Activated T-cell treated with anti-CD3 and anti-CD28 coated beads for 48 hours (primary cell): ENCODE results near the gene NEU1.
A peak's percentile ranks its signal among the peaks of the same experiment; 100 is the strongest.

ENCODE experiments used
- DNase-seq: peaks from one replicate; pipeline ENCODE4 v3.0.0-alpha.2; 2020; ENCODE audit warnings: low read depth

The NEU1 gene

GRCh38 chr6:31896493-31896855 lies 33.9 kb upstream of the NEU1 start:
- DNase-seq: no peak

GRCh38 chr6:31892821-31893220 lies 30.2 kb upstream of the NEU1 start:
- DNase-seq: no peak

- no peak for DNase-seq
Observed at GRCh38 chr6:31889331-31889972, 26.8 kb upstream of the NEU1 start.

DNA sequence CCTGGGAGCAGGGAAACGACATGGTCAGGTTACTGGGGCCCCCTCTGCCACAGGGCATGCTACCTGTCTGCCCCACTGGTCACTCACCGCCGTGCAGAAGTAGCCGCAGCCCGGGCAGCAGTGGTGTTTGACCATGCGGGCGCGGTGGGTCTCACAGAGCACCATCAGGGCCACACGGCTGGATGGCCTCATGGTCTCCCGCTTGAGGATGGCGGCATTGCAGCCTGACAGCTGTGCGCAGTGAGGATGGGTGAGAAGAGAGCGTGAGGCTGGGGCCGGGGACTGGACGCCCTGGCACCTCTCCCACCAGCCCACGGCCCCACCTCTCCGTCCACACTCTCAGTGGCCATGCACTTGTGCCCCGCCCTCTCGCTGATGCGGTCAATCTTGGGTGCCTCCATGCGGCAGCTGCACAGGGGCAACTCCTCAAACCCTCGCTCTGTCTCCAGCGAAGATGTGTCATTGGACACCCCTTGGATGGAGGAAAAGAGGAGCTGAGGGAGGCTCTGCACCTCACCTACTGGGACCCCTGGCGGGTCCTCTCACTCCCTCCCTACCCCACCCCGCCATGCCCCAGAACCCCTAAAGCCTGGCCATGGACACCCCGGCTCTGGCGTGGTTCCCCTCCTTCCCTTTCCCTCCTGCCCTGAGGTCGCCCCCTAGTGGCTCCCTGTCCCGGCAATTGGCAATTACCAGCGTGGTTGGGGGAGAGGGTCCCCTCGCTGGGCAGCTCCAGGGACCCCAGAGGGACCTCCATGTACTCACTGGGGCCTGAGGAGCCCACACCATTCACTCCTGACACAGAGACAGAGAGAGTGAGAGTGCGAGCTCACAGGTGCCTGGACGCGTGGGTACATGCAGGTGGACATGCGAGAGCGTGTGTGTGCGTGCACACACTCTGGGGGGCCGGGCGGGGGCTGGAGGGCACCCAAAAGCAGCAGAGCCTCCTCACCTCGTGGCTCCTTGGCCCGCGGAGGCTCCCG lies 25.9 kb upstream of the NEU1 start:
- DNase-seq: peak; percentile 45

DNA sequence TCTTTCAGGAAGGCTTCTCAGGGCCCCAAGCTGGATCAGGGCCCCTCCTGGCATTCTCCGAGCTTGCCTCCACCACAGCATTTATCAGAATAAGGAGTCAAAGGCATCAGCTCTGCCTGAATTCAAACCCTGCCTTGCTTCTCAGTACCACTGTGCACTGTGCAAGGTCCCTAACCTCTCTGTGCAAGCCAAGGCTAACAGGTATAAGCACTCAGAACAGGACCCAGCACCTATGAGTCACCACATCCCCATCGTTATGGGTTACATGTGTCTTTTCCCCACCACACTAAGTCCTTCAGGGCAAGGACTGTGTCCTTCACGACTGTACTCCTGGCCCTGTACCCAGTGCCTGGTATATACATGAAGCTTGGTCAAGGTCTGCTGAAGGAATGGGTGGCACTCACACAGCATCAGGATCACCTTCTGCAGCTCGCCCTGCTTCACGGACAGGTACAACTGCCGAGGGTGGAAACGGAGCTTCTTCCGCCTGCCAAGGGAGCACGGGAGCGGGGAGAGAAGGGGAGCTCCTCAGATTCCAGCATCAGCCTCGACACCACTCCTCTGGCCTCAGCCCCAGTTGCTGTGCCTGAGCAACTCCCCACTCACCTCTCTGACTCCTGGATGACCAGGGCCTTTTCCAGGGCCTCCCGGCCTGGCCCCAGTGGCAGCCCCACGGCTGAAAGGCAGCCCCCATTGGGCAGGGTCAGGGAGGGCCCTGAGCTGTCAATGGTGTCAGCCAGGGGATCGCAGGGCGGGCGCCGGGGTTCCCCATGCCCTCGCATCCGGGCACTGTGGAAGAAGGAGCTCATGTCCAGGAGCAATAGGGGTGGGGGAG lies 24.8 kb upstream of the NEU1 start:
- no peak for DNase-seq

- DNase-seq: no peak
Observed at GRCh38 chr6:31886541-31886991, 23.9 kb upstream of the NEU1 start.

DNA sequence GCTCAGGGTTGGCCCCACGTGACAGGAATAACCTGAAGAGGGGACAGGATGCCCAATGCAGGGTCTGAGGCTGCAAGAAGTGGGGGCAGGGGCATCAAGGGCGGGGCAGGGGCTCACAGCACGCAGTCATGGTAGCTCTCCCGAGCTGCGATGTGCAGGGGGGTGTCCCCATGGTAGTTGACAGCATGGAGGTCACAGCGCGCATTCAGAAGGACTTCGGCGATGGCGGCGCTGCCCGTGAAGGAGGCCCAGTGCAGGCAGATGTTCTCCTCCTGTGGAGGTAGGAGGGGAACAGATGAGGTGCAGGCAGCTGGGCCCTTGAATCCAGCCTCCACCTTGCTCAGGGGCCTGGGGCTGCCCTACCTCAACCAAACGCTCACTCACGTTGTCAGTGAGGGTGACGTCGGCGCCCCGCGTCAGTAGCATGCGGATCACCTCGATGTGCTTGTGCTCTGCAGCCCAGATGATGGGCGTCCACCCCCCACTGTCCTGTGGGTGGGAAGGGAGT lies 22.0 kb upstream of the NEU1 start:
- no peak for DNase-seq

DNA sequence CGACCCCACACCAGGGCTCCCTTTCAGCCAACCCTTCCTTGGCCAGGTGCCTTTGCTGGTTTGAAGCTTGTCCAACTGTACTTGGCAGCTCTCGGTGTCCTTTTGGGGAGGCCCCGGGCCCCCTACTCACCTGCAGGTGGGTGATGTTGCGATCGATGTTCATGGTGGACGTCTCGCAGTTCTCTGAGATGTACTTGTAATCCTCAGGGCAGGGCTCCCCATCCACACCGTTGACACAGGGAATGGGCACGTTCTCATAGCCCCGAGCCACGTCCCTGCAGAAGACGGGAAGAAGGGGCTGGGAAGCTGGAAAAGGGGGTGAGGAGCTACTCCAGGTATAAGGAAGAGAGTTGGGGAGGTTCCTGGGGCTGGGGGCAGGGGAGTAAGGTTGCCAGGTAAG lies 21.1 kb upstream of the NEU1 start:
- DNase-seq: no peak

- no peak for DNase-seq
Observed at GRCh38 chr6:31882344-31882743, 19.7 kb upstream of the NEU1 start.

- DNase-seq: no peak
Observed at GRCh38 chr6:31881136-31881859, 18.7 kb upstream of the NEU1 start.

DNA sequence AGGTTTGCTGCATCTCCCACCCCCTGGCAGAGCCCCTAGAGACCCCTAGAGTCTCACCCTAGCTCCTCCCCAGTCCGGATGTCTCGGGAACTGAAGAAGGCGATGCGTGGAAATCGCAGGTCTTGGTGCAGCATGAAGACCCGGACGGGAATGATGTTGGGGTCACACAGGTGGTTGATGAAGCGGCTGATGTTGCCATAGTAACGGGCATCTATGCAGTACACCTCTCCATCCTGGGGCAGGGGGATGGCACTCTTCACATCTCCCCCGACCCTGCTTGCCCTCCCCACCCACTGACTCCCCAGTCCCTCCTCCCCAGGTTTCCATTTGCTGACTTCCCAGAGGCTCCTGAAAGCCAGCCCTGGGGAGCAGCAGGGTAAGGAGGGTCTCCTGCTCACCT lies 18.0 kb upstream of the NEU1 start:
- DNase-seq: no peak

DNA sequence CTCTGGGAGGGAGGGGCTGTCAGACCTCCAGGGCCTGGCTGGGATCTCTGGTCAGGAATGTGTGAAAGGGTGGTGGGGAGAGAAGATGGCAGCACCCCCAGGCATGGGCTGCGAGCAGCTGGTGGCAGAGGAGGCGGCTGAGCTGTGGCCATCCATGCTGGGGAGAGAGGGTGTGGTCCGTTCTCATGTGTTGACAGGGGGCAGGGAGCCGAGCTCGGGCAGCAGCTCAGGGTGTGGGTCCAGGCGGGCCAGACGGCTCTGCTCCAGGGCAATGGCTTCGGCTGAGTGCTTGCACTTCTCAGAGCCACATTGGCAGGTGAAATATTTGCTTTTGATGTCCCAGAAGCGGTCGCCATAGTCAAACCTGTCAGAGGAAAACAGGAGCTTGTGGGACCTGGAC lies 17.3 kb upstream of the NEU1 start:
- no peak for DNase-seq

GRCh38 chr6:31879143-31879542 lies 16.5 kb upstream of the NEU1 start:
- no peak for DNase-seq

DNA sequence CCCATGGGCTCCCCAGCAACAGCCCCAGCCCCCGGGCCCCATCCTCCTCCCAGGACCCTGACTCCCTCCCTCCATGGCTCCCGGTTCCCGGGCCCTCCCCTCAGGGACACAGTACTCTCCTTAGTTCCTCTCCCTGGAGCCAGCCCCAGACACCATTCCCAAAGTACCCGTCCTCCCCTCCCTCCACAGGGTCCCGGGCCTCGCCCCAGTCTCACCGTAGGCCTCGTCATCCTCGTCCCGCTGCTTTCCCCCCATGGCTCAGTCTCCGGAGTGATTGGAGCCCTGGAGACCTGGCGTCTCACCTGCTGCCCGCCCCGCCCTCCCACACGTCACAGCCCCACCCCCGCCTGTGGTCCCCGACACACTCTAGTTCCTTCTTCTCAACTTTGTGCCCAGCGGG lies 16.1 kb upstream of the NEU1 start, which contains the start of gene SLC44A4:
SLC44A4 (minus strand) TSS at position 272 of the 400 bp plus-strand sequence; CDS start at position 255, 17 bp downstream.
- no peak for DNase-seq

DNA sequence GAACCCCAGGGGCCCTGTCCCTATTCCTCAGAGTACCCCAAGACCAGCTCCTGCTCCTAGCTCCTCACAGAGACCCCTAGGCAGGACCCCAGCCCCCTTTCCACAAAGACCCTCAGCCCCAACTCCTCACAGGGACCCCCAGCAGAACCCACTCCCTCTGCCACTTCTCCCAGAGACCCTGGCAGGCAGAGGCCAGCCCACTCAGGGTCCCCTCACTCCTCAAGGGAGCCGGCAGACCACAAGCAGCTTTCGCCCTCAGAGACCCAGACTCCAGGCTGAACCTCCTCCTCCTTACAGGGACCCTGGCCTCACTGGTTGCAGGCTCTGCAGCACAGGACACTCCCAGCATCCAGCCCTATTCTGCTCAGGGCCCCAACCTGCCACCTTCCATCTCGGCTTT lies 15.6 kb upstream of the NEU1 start:
- no peak for DNase-seq

DNA sequence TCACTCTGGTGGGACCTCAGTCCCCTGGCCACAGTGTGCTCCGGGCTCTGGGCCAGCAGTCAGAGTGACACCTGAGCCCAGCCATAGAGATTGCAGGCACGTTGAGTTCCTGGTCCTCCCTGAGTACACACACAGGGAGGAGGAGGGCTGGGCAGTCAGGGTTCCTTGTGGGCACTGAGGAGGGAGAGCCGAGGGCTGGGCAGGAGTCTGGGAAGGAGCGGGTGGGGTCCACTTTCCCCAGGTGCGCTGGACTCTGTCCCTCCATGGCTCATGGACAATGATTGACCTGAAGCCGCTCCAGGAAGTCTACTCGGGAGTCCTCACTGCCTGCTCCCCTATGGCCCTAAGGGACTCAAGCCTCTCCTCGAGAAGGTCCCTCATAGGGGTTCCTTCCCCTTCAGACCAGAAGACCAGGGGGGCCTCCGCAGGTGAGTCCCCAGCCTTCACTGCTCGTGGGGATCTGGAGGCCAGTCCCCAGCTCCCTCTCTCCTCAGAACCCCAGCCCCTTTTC lies 15.1 kb upstream of the NEU1 start:
- DNase-seq: no peak

GRCh38 chr6:31877125-31877650 lies 14.6 kb upstream of the NEU1 start:
- no peak for DNase-seq

DNA sequence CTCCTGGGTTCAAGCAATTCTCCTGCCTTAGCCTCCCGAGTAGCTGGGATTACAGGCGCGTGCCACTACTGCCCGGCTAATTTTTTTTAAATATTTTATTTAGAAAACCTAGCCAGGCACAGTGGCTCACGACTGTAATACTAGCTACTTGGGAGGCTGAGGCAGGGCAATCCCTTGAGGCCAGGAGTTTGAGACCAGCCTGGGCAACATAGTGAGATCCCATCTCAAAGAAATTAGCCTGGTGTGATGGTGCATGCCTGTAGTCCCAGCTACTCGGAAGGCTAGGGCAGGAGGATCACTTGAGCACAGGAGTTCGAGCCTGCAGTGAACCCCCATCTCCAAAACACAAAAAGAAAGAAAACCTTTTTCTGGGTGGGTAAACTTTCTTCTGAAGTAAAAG lies 13.7 kb upstream of the NEU1 start:
- DNase-seq: no peak

- DNase-seq: no peak
Observed at GRCh38 chr6:31875877-31876276, 13.3 kb upstream of the NEU1 start.

DNA sequence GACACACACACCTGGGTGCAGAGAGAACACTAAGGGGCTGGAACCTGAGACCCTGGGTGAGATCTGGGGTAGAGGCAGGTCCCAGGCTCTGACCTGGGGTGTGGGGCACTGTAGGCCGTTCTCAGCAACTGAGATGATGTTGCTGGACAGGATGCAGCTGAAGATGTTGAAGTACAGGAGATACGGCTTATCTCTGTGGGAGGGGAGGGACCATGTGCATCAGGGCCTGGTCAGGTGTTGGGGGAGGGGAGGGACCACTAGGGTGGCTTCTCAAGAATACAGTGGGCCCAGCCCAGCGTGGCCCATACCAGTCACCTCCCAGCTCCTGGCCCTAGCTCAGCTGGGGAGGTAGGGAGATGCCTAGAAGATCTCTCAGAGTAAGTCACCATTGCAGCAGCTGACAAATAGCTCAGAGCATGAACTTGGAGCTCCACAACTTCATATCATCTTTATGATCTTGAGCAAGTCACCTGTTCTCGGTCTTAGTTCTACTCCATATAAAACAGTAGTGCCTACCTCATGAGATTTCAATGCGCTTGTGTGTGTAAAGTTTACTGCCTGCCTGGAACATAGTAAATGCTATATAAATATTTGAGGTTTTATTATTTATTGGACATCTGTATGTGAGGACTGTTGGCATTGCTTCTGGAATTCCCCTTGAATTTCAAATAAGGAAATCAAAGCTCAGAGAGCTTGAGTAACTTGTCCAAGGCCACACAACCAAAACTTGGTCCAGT lies 12.4 kb upstream of the NEU1 start:
- DNase-seq: no peak
